Urothelium cell line (cell line): ENCODE results near the gene METTL13.
"Not testable (repeated sequence)": the region's sequence is repeated elsewhere in the genome, so short reads cannot be mapped to it uniquely, and the experiment has no call there.

Source experiments
- DNase-seq: peaks from one replicate; pipeline ENCODE4 v3.0.0; 2011; ENCODE audit warnings: low spot score, mixed read lengths
- FAIRE-seq: peaks from 2 replicates; lab custom pipeline; 2011; peaks lifted over from hg19 to GRCh38; lab: Jason Lieb, UNC

Gene METTL13

GRCh38 chr1:171769171-171769570 is 12.3 kb upstream of the METTL13 start:
- no peak for FAIRE-seq
- no peak for DNase-seq

- FAIRE-seq (no peak), DNase-seq (no peak)
These were observed 11.7 kb upstream of the METTL13 start for GRCh38 chr1:171769754-171770153.

- FAIRE-seq (no peak), DNase-seq (no peak)
These were observed 9.1 kb upstream of the METTL13 start for GRCh38 chr1:171772312-171772711.

- FAIRE-seq (no peak), DNase-seq (no peak)
These were observed 781 bp upstream of the METTL13 start for GRCh38 chr1:171780583-171781175.

- DNase-seq, result no peak
- FAIRE-seq, result no peak
These were observed 2.5 kb downstream of the METTL13 start for GRCh38 chr1:171783816-171784530.

GRCh38 chr1:171784784-171785183 is 3.3 kb downstream of the METTL13 start:
- FAIRE-seq, result no peak

GRCh38 chr1:171785766-171786165 is 4.3 kb downstream of the METTL13 start:
- DNase-seq, result no peak
- no peak for FAIRE-seq

More at GRCh38 chr1:171784784-171785183, 3.3 kb downstream of the METTL13 start:
- DNase-seq, result no peak

- FAIRE-seq (no peak), DNase-seq (no peak)
These were observed 5.1 kb downstream of the METTL13 start for GRCh38 chr1:171786534-171786933.

GRCh38 chr1:171787686-171788480 is 6.4 kb downstream of the METTL13 start:
- FAIRE-seq (no peak), DNase-seq (no peak)

GRCh38 chr1:171788696-171789095 is 7.2 kb downstream of the METTL13 start:
- no peak for DNase-seq
- no peak for FAIRE-seq

GRCh38 chr1:171790318-171790717 is 8.9 kb downstream of the METTL13 start:
- DNase-seq (no peak), FAIRE-seq (no peak)

- no peak for FAIRE-seq
These were observed 11.4 kb downstream of the METTL13 start for GRCh38 chr1:171792656-171793369.

GRCh38 chr1:171793636-171794035 is 12.2 kb downstream of the METTL13 start:
- DNase-seq, result no peak

More at GRCh38 chr1:171792656-171793369, 11.4 kb downstream of the METTL13 start:
- no peak for DNase-seq

GRCh38 chr1:171794085-171794484 is 12.6 kb downstream of the METTL13 start:
- DNase-seq, result peak; percentile 57
- no peak for FAIRE-seq

More at GRCh38 chr1:171793636-171794035, 12.2 kb downstream of the METTL13 start:
- no peak for FAIRE-seq

- DNase-seq (no peak), FAIRE-seq (no peak)
These were observed 15.1 kb downstream of the METTL13 start for GRCh38 chr1:171796592-171796991.

GRCh38 chr1:171798311-171798710 is 16.9 kb downstream of the METTL13 start:
- no peak for DNase-seq
- FAIRE-seq, result no peak

GRCh38 chr1:171798765-171799164 is 17.3 kb downstream of the METTL13 start:
- no peak for FAIRE-seq
- DNase-seq, result no peak

GRCh38 chr1:171799166-171799565 is 17.7 kb downstream of the METTL13 start:
- FAIRE-seq (no peak), DNase-seq (no peak)

GRCh38 chr1:171799698-171800097 is 18.2 kb downstream of the METTL13 start:
- FAIRE-seq, DNase-seq: not testable (repeated sequence)

GRCh38 chr1:171800342-171800741 is 18.9 kb downstream of the METTL13 start:
- no peak for FAIRE-seq
- no peak for DNase-seq

- DNase-seq, result no peak
- FAIRE-seq, result no peak
These were observed 19.4 kb downstream of the METTL13 start for GRCh38 chr1:171800851-171801250.
